ENCODE data around the gene MYO5A. TPM values are rescaled to one million over a fixed set of nuclear protein-coding genes. Genes with fewer than 3 reads are reported as not detected.

Gene MYO5A
- total and polyA plus RNA-seq, 2 donors (not counting 1 experiment from before 2014, with no cell fraction given): 12.2 to 44.4 TPM

- CTCF ChIA-PET: no interaction called here
- H3K27me3 Mint-ChIP-seq: peaks cover 7% of the 10 kb centered on the region
Observed at GRCh38 chr15:52301265-52301847, 227.3 kb downstream of the MYO5A start.

More at GRCh38 chr15:52301265-52301847, 227.3 kb downstream of the MYO5A start:
- H4K20me1 ChIP-seq (ENCODE audit: control insufficient read depth, insufficient read depth, low read length, poor library complexity, severe bottlenecking): no peaks in the 10 kb centered on the region
- H3K4me1 ChIP-seq (ENCODE audit: control insufficient read depth in 2 of 2, insufficient read depth in 2 of 2, low read length in 2 of 2): peaks cover 0 to 7% of the 10 kb centered on the region in 2 donors
- peaks cover 0 to 5% (median 1%) of the 10 kb centered on the region in 4 experiments for H3K27me3 ChIP-seq (replicated peaks in 1 of 4; ENCODE audit: control extremely low read depth in 1 of 4, control insufficient read depth in 3 of 4, insufficient read depth in 4 of 4, low read length in 3 of 4)
- Mint-ChIP-seq H3K27ac (no peak overlapping the region), H3K4me3 (no peak overlapping the region), H3K4me1 (peaks cover 7% of the 10 kb centered on the region), H3K9me3 (ENCODE audit: insufficient read depth) (no peaks in the 10 kb centered on the region)
- H3K4me2 ChIP-seq (replicated peaks; ENCODE audit: low read depth, low read length, poor library complexity, severe bottlenecking): no peak overlapping the region
- no peak overlapping the region for H3K9ac ChIP-seq (ENCODE audit: low read length)
- DNase-seq (no peak), ATAC-seq (ENCODE audit: low read depth) (no peak)
- WGBS (ENCODE audit: insufficient coverage): no CpG with 5 or more reads among the region's 2 CpGs
- no peaks in the 10 kb centered on the region for H3K79me2 ChIP-seq (ENCODE audit: control insufficient read depth, insufficient read depth, low read length)
- H3K27ac ChIP-seq (ENCODE audit: low read length in 2 of 2): no peak overlapping the region
- H3K4me3 ChIP-seq (ENCODE audit: control extremely low read depth in 1 of 5, extremely low read depth in 1 of 5, insufficient read depth in 1 of 5, low read depth in 2 of 5, low read length in 4 of 5): no peak overlapping the region
- TF ChIP-seq EZH2 (IDR thresholded peaks at IDR 0.05; ENCODE audit: borderline replicate concordance, insufficient read depth, low read depth, low read length, poor library complexity, severe bottlenecking) (no peak), CTCF (IDR thresholded peaks at IDR 0.05) (no peak)
- POLR2A ChIA-PET: no interaction called here
- intact Hi-C loops (cut with micrococcal nuclease): no loop called here
- no peaks in the 10 kb centered on the region for H3K36me3 ChIP-seq (replicated peaks in 1 of 2; ENCODE audit: control extremely low read depth in 1 of 2, control insufficient read depth in 1 of 2, extremely low read depth in 1 of 2, insufficient read depth in 2 of 2, low read length in 1 of 2)
- H3K9me3 ChIP-seq (ENCODE audit: control extremely low read depth in 1 of 3, control insufficient read depth in 2 of 3, insufficient read depth in 1 of 3, low read length in 2 of 3): no peaks in the 10 kb centered on the region
- no peak overlapping the region for H2AFZ ChIP-seq (ENCODE audit: insufficient read depth, low read depth, low read length, poor library complexity, severe bottlenecking)

Measured in B cell (primary cell).